CD4-positive, alpha-beta memory T cell (primary cell): Measurements from ENCODE around the gene ASZ1. TPM values are rescaled to one million over a fixed set of nuclear protein-coding genes. Genes with fewer than 3 reads are reported as not detected.
"Not testable (repeated sequence)": the region's sequence is repeated elsewhere in the genome, so short reads cannot be mapped to it uniquely, and the experiment has no call there.

Experiments used
- CTCF ChIA-PET: fragments of 350-600 bp; sonication (Branson Sonifier 250); formaldehyde crosslinking; loops from one replicate; lab custom pipeline; 2021; ENCODE audit warnings: inconsistent platforms; ENCODE audit not compliant: partially characterized antibody; lab: Charles Lee
- POLR2A ChIA-PET: fragments of 350-600 bp; sonication (Branson Sonifier 250); formaldehyde crosslinking; loops from one replicate; lab custom pipeline; 2021; ENCODE audit not compliant: partially characterized antibody; lab: Charles Lee
- DNase-seq, 5 donors: peaks; one replicate each; pipeline versions ENCODE4 v3.0.0 to v3.0.0-alpha.2; 2020 to 2022; ENCODE audit warnings: mixed read lengths in 1 of 5
- H3K27ac ChIP-seq: one replicate; pipeline ENCODE4 v1.7.0; 2013; ENCODE audit warnings: low read depth, low read length
- H3K27me3 ChIP-seq: 2 replicates; pipeline ENCODE4 v1.7.0; 2013; ENCODE audit warnings: mild to moderate bottlenecking, low read length, moderate library complexity; ENCODE audit not compliant: insufficient read depth
- H3K36me3 ChIP-seq: 2 replicates; pipeline ENCODE4 v1.7.0; 2013; ENCODE audit warnings: mild to moderate bottlenecking, low read length, moderate library complexity; ENCODE audit not compliant: insufficient read depth
- H3K4me1 ChIP-seq: 2 replicates; pipeline ENCODE4 v1.7.0; 2013; ENCODE audit warnings: mild to moderate bottlenecking, low read length, moderate library complexity; ENCODE audit not compliant: insufficient read depth
- H3K4me3 ChIP-seq, 2 donors: one replicate each; pipeline ENCODE4 v1.7.0; 2013; ENCODE audit warnings: low read length in 2 of 2, mild to moderate bottlenecking in 1 of 2
- H3K9me3 ChIP-seq, 2 donors: one replicate each; pipeline ENCODE4 v1.7.0; 2013; ENCODE audit warnings: low read length in 2 of 2, control low read depth in 1 of 2; ENCODE audit not compliant: control insufficient read depth in 1 of 2
- H3K27ac Mint-ChIP-seq, 7 donors: one replicate each; pipeline ENCODE4 v1.8.0; 2020 to 2021; ENCODE audit warnings: mixed read lengths in 7 of 7, mild to moderate bottlenecking in 6 of 7, inconsistent platforms in 3 of 7, moderate library complexity in 3 of 7
- H3K27me3 Mint-ChIP-seq, 2 donors: one replicate each; pipeline ENCODE4 v1.8.0; 2020 to 2021; ENCODE audit warnings: mixed read lengths in 2 of 2
- H3K36me3 Mint-ChIP-seq, 2 donors: one replicate each; pipeline ENCODE4 v1.8.0; 2020 to 2021; ENCODE audit warnings: mixed read lengths in 2 of 2, inconsistent platforms in 1 of 2, mild to moderate bottlenecking in 1 of 2
- H3K4me1 Mint-ChIP-seq, 4 donors: one replicate each; pipeline ENCODE4 v1.8.0; 2020 to 2021; ENCODE audit warnings: mixed read lengths in 4 of 4, mild to moderate bottlenecking in 1 of 4
- H3K4me3 Mint-ChIP-seq, 8 donors: one replicate each; pipeline ENCODE4 v1.8.0; 2020 to 2021; ENCODE audit warnings: mixed read lengths in 8 of 8, mild to moderate bottlenecking in 7 of 8, moderate library complexity in 6 of 8, inconsistent platforms in 3 of 8
- H3K9me3 Mint-ChIP-seq, 8 donors: one replicate each; pipeline ENCODE4 v1.8.0; 2020 to 2021; ENCODE audit warnings: mixed read lengths in 8 of 8, mild to moderate bottlenecking in 5 of 8, inconsistent platforms in 3 of 8, moderate library complexity in 1 of 8
- intact Hi-C: fragments of 100-400 bp; cut with micrococcal nuclease; formaldehyde crosslinking; loops from one replicate; pipeline ENCODE4 v1.15.1; 2023
- polyA plus RNA-seq, 2 donors: library from polyadenylated mRNA; unstranded; fragments of 300-500 nt; fragmentation: Illumina TruSeq; gene quantifications; one replicate each; pipeline ENCODE4 v1.2.3, GENCODE V29; 2021
- total RNA-seq, 2 experiments: library from RNA; stranded (reverse); gene quantifications; one replicate each; pipeline ENCODE4 v1.2.3, GENCODE V29; 2021

The ASZ1 gene, protein sequence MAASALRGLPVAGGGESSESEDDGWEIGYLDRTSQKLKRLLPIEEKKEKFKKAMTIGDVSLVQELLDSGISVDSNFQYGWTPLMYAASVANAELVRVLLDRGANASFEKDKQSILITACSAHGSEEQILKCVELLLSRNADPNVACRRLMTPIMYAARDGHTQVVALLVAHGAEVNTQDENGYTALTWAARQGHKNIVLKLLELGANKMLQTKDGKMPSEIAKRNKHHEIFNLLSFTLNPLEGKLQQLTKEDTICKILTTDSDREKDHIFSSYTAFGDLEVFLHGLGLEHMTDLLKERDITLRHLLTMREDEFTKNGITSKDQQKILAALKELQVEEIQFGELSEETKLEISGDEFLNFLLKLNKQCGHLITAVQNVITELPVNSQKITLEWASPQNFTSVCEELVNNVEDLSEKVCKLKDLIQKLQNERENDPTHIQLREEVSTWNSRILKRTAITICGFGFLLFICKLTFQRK
- total RNA-seq: not detected
- not detected for polyA plus RNA-seq

DNA sequence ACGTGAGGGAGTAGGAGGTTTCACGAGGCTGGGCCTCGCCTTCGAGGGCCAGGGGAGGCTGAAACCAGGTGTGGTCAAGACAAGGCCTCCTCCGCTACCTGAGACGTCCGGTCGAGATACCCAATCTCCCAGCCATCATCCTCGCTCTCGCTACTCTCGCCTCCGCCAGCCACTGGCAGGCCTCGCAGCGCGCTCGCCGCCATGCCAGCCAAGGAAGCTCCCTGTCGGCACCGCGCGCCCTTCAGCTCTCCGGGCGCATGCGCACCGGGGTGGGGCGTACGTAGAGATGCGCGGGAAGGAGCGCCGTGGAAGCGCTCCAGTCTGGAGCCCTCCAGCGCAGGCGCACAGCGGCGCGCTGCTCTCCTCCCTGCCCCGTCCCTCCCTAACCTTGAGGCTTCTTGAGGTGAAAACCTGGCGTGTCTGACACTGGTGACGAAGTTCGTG is at the start of gene ASZ1:
Gene ASZ1, minus strand, starts transcription at position 236 of the 444 bp plus-strand sequence. Its CDS starts 33 bp downstream, at position 203.
- Histone ChIP-seq H3K4me3 (no peak within 1 kb of the TSS), H3K36me3 (no peaks in the 10 kb centered on the region), H3K9me3 (no peaks in the 10 kb centered on the region), H3K27ac (no peak within 1 kb of the TSS), H3K4me1 (no peaks in the 10 kb centered on the region), H3K27me3 (no peaks in the 10 kb centered on the region)
- Mint-ChIP-seq H3K9me3 (peaks cover 0 to 6% (median 0%) of the 10 kb centered on the region in 8 donors), H3K36me3 (no peaks in the 10 kb centered on the region), H3K27ac (no peak within 1 kb of the TSS), H3K4me3 (no peak within 1 kb of the TSS), H3K27me3 (no peaks in the 10 kb centered on the region), H3K4me1 (no peaks in the 10 kb centered on the region)
- no peak for DNase-seq
- CTCF ChIA-PET: no interaction called here
- intact Hi-C loops: no loop called here
- POLR2A ChIA-PET: no interaction called here

DNA sequence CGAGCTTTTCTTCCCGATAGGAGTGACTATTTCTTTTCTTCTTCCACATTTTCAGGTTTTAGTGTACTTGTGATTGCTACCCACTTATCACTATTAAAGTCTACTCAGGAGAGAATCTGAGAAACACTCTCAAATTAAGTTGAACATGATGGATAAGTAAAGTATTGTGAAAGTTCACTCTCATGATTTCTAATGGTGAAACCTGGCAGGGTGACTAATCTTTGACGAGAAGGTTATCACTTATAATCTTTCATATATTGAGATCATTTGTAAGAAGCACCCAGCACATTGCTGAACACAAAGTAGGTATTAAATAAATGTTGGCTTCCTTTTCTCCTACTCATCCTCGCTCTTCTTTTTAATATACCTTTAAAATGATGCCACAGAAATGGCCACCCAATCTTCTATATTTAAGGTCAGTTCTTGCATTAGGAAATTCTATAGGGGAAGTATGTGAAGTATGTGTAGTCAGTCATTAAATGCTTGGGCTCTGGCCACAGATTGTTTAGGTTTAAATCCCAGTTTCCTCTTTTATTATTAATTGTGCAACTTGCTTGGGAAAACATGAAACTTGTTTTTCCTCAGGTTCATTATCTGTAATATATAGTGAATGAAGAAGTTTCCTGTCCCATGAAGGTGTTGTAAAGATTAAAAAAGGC is 49.4 kb upstream of the ASZ1 start:
- Mint-ChIP-seq H3K4me1 (peaks cover 0 to 4% (median 2%) of the 10 kb centered on the region in 4 donors), H3K27me3 (peaks cover 12 to 13% of the 10 kb centered on the region in 2 donors), H3K9me3 (peaks cover 0 to 6% (median 3%) of the 10 kb centered on the region in 8 donors), H3K4me3 (no peak overlapping the region), H3K36me3 (no peaks in the 10 kb centered on the region), H3K27ac (no peak overlapping the region)
- no peak for DNase-seq
- Histone ChIP-seq H3K27me3 (no peaks in the 10 kb centered on the region), H3K27ac (no peak overlapping the region), H3K4me1 (no peaks in the 10 kb centered on the region), H3K9me3 (no peaks in the 10 kb centered on the region), H3K36me3 (no peaks in the 10 kb centered on the region), H3K4me3 (no peak overlapping the region)
- CTCF ChIA-PET: no interaction called here
- intact Hi-C loops: no loop called here
- POLR2A ChIA-PET: no interaction called here

DNA sequence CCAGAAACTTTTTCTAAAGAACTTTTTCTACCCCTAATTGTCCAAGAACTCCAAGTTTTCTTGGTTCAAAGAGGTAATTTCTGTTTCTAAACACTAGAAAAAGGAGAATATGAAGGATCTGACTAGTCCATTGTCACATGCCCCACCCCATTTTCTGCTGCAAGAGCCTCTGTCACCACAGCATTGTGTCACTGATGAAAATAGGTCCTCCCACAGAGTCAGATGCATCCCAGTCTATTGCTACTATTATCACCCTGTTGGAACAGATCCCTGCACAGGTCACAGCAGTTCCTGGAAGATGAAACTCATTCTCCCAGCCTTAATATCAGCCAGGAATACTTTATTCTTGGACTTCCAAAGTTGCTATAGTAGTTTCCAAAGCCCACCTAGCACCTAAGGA is 45.0 kb upstream of the ASZ1 start:
- no peak for DNase-seq
- Mint-ChIP-seq H3K36me3 (no peaks in the 10 kb centered on the region), H3K4me1 (no peaks in the 10 kb centered on the region), H3K9me3 (peaks cover 0 to 6% (median 0%) of the 10 kb centered on the region in 8 donors), H3K27ac (no peak overlapping the region), H3K4me3 (no peak overlapping the region), H3K27me3 (peaks cover 0 to 2% of the 10 kb centered on the region in 2 donors)
- ChIA-PET CTCF (no interaction called here), POLR2A (no interaction called here)
- no peaks in the 10 kb centered on the region for H3K36me3 ChIP-seq
- H3K9me3 ChIP-seq: no peaks in the 10 kb centered on the region
- H3K4me3 ChIP-seq: no peak overlapping the region
- no peaks in the 10 kb centered on the region for H3K27me3 ChIP-seq
- intact Hi-C loops: no loop called here
- no peaks in the 10 kb centered on the region for H3K4me1 ChIP-seq
- no peak overlapping the region for H3K27ac ChIP-seq

DNA sequence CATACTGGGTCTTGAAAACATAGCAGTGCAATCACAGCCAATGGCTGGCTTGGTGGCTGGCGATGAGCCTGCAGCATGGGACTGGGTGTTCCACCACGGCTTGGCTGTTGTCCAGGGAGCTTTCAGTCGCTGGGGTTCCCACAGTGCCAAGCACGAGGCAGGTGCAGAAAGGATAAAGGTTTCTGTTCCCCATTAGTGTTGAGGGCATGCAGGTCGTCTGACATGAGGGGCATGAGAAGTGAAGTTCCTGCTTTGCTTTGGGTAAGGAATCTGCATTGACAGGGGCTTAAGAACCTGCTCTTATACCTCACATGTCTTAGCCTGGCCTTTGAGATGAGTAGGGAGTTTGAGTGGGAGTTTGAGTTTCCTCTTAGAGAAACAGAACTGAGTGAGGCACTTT is 43.5 kb upstream of the ASZ1 start:
- Mint-ChIP-seq H3K4me1 (no peaks in the 10 kb centered on the region), H3K27ac (no peak overlapping the region), H3K4me3 (no peak overlapping the region), H3K36me3 (no peaks in the 10 kb centered on the region), H3K9me3 (peaks cover 0 to 5% (median 0%) of the 10 kb centered on the region in 8 donors), H3K27me3 (no peaks in the 10 kb centered on the region)
- Histone ChIP-seq H3K4me3 (no peak overlapping the region), H3K36me3 (no peaks in the 10 kb centered on the region), H3K9me3 (no peaks in the 10 kb centered on the region), H3K4me1 (no peaks in the 10 kb centered on the region), H3K27ac (no peak overlapping the region), H3K27me3 (no peaks in the 10 kb centered on the region)
- ChIA-PET POLR2A (no interaction called here), CTCF (no interaction called here)
- no peak for DNase-seq
- intact Hi-C loops: no loop called here

DNA sequence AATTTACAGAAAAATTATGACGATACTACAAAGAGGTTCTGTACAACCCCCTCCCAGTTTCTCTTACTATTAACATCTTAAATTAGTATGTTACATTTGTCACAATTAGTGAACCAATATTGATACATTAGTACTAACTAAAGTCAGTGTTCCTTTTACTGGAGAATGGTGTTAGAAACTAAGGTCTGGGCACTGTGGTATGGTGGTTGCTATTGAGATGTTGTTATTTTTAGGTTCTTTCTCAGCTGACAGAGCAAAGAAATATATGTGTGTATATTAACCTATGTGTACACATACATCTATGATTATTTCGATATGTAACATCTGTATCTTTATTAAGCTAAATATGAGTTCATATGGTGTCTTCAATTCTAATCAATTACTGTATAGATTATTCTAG is 40.9 kb upstream of the ASZ1 start:
- ChIA-PET POLR2A (no interaction called here), CTCF (no interaction called here)
- intact Hi-C loops: no loop called here
- Histone ChIP-seq H3K9me3 (no peaks in the 10 kb centered on the region), H3K27me3 (no peaks in the 10 kb centered on the region), H3K36me3 (no peaks in the 10 kb centered on the region), H3K4me3 (no peak overlapping the region), H3K27ac (no peak overlapping the region), H3K4me1 (no peaks in the 10 kb centered on the region)
- H3K9me3 Mint-ChIP-seq: peaks cover 0 to 6% (median 0%) of the 10 kb centered on the region in 8 donors
- no peak overlapping the region for H3K4me3 Mint-ChIP-seq
- H3K4me1 Mint-ChIP-seq: no peaks in the 10 kb centered on the region
- DNase-seq: no peak
- no peaks in the 10 kb centered on the region for H3K27me3 Mint-ChIP-seq
- H3K27ac Mint-ChIP-seq: no peak overlapping the region
- H3K36me3 Mint-ChIP-seq: no peaks in the 10 kb centered on the region

DNA sequence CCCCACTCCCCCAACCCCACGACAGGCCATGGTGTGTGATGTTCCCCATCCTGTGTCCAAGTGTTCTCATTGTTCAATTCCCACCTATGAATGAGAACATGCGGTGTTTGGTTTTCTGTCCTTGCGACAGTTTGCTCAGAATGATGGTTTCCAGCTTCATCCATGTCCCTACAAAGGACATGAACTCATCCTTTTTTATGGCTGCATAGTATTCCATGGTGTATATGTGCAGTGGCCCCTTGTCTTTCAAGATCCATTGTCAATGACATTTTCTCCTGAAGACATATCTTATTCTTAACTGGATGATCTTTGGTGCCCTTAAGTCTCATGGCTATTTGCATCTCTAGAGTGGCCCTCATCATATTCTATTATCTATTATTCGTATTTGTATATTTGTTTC is 33.5 kb upstream of the ASZ1 start:
- H3K36me3 ChIP-seq, intact Hi-C loops, POLR2A ChIA-PET, H3K27me3 ChIP-seq, H3K4me1 ChIP-seq, H3K4me3 Mint-ChIP-seq, H3K27ac Mint-ChIP-seq, H3K4me3 ChIP-seq, CTCF ChIA-PET, H3K27me3 Mint-ChIP-seq, H3K9me3 ChIP-seq, H3K36me3 Mint-ChIP-seq, H3K4me1 Mint-ChIP-seq, H3K27ac ChIP-seq, DNase-seq: not testable (repeated sequence)
- peaks cover 0 to 15% (median 0%) of the 10 kb centered on the region in 8 donors for H3K9me3 Mint-ChIP-seq

DNA sequence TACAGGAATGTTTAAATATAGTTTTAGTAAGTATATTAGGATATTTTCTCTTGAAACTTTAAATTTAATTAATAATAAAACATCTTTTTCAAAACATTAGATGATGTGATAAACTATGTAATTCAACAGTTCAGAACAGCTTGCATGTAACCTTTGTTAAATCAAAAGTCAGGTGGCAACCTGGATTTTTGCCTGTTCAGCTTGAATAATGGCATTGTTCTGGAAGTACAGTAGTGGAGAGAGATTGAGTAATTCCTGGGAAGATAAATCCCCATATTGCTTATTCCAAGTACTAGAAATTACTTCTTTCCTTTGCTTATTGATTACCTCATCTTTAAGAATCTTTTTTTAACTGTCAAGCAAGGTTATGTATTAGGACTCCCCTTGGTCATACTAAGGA is 32.4 kb upstream of the ASZ1 start:
- Mint-ChIP-seq H3K9me3 (peaks cover 0 to 15% (median under 1%) of the 10 kb centered on the region in 8 donors), H3K27ac (no peak overlapping the region), H3K4me1 (no peaks in the 10 kb centered on the region), H3K27me3 (no peaks in the 10 kb centered on the region), H3K4me3 (no peak overlapping the region), H3K36me3 (no peaks in the 10 kb centered on the region)
- no peak overlapping the region for H3K4me3 ChIP-seq
- no peaks in the 10 kb centered on the region for H3K4me1 ChIP-seq
- no peak for DNase-seq
- no peaks in the 10 kb centered on the region for H3K36me3 ChIP-seq
- no peak overlapping the region for H3K27ac ChIP-seq
- CTCF ChIA-PET: no interaction called here
- no peaks in the 10 kb centered on the region for H3K9me3 ChIP-seq
- no peaks in the 10 kb centered on the region for H3K27me3 ChIP-seq
- intact Hi-C loops: loop anchor here (5.0 kb wide), 1 partner anchor 738 kb away; no protein-coding TSS in a partner anchor
- POLR2A ChIA-PET: no interaction called here
